A549 treated with AZD2906 at 1 μM for 4 hours (cell line): ENCODE measurements around the gene OR13D1. TPM values are rescaled to one million over a fixed set of nuclear protein-coding genes. Genes with fewer than 3 reads are reported as not detected.

Experiments
- total RNA-seq: library from RNA; stranded (reverse); fragments of 200-300 nt; extraction: Qiagen RNA extraction; gene quantifications from 5 replicates; pipeline ENCODE4 v1.2.3, GENCODE V29; 2022

The OR13D1 gene
- not detected in 5 replicates for total RNA-seq

GRCh38 chr9:104694218-104694617 lies at the start of gene OR13D1:
TSS of gene OR13D1 (plus strand) at chr9:104694518. CDS start at chr9:104694518, 0 bp downstream.

Other genes with a start within 250 kb of the OR13D1 start
- not detected in 5 replicates for gene OR13F1, start 190.3 kb upstream of the OR13D1 start, total RNA-seq
- gene OR13C4, start 167.3 kb upstream of the OR13D1 start, total RNA-seq: not detected in 5 replicates
- gene OR13C3, start 157.7 kb upstream of the OR13D1 start, total RNA-seq: not detected in 5 replicates
- not detected in 5 replicates for gene OR13C8, start 125.3 kb upstream of the OR13D1 start, total RNA-seq
- not detected in 5 replicates for gene OR13C5, start 95.1 kb upstream of the OR13D1 start, total RNA-seq
- not detected in 5 replicates for gene OR13C2, start 88.9 kb upstream of the OR13D1 start, total RNA-seq
- gene OR13C9, start 76.3 kb upstream of the OR13D1 start, total RNA-seq: not detected in 5 replicates
- 11.3 to 15.5 TPM (median 13.9 TPM) in 5 replicates for gene NIPSNAP3A, start 53.2 kb downstream of the OR13D1 start, total RNA-seq
- 0.37 to 0.52 TPM (median 0.40 TPM) in 5 replicates for gene NIPSNAP3B, start 69.6 kb downstream of the OR13D1 start, total RNA-seq
- 3.4 to 5.1 TPM (median 3.6 TPM) in 5 replicates for gene ABCA1, start 233.6 kb downstream of the OR13D1 start, total RNA-seq